Glutamatergic neuron (in vitro differentiated cells): Measurements from ENCODE around the gene MBD3L4. TPM values are rescaled to one million over a fixed set of nuclear protein-coding genes. Genes with fewer than 3 reads are reported as not detected.
"Not testable (repeated sequence)": the region's sequence is repeated elsewhere in the genome, so short reads cannot be mapped to it uniquely, and the experiment has no call there.

Experiments used
- DNase-seq: peaks from one replicate; pipeline ENCODE4 v3.0.0; 2022
- H3K27ac Mint-ChIP-seq: one replicate; pipeline ENCODE4 v1.8.0; 2020; ENCODE audit warnings: mild to moderate bottlenecking, mixed read lengths, inconsistent platforms; ENCODE audit not compliant: unreplicated experiment
- H3K27me3 Mint-ChIP-seq: one replicate; pipeline ENCODE4 v1.8.0; 2020; ENCODE audit warnings: mild to moderate bottlenecking, moderate library complexity, mixed read lengths, inconsistent platforms; ENCODE audit not compliant: unreplicated experiment
- H3K36me3 Mint-ChIP-seq: one replicate; pipeline ENCODE4 v1.8.0; 2020; ENCODE audit warnings: mild to moderate bottlenecking, mixed read lengths, inconsistent platforms; ENCODE audit not compliant: unreplicated experiment
- H3K4me1 Mint-ChIP-seq: one replicate; pipeline ENCODE4 v1.8.0; 2020; ENCODE audit warnings: mild to moderate bottlenecking, low read depth, mixed read lengths, inconsistent platforms; ENCODE audit not compliant: unreplicated experiment
- H3K4me3 Mint-ChIP-seq: one replicate; pipeline ENCODE4 v1.8.0; 2020; ENCODE audit warnings: mild to moderate bottlenecking, mixed read lengths, inconsistent platforms; ENCODE audit not compliant: unreplicated experiment
- H3K9me3 Mint-ChIP-seq: one replicate; pipeline ENCODE4 v1.8.0; 2020; ENCODE audit warnings: mild to moderate bottlenecking, moderate library complexity, mixed read lengths, inconsistent platforms; ENCODE audit not compliant: unreplicated experiment
- total RNA-seq: library from RNA; stranded (reverse); fragmentation: NEBNext Ultra II Directional; extraction: Animal tissue kit (Norgen Biotek cat#: 25700); gene quantifications from one replicate; pipeline ENCODE4 v1.2.1, GENCODE V29; 2021; ENCODE audit not compliant: unreplicated experiment
- TF ChIP-seq, protein P1 (sequence below): fragments of 200-600 bp; sonication (generic); IDR thresholded peaks from one replicate; pipeline ENCODE4 v1.5.0; 2021; ENCODE audit not compliant: partially characterized antibody, unreplicated experiment

Gene MBD3L4
- total RNA-seq, 1 donor from 2014 or later: not detected

- Mint-ChIP-seq H3K27me3 (peaks cover 2% of the 10 kb centered on the region), H3K4me3 (no peak overlapping the region), H3K4me1 (no peaks in the 10 kb centered on the region), H3K9me3 (peaks cover 5% of the 10 kb centered on the region), H3K27ac (no peak overlapping the region), H3K36me3 (peaks cover 10% of the 10 kb centered on the region)
- no peak for DNase-seq
- TF ChIP-seq, protein P1, sequence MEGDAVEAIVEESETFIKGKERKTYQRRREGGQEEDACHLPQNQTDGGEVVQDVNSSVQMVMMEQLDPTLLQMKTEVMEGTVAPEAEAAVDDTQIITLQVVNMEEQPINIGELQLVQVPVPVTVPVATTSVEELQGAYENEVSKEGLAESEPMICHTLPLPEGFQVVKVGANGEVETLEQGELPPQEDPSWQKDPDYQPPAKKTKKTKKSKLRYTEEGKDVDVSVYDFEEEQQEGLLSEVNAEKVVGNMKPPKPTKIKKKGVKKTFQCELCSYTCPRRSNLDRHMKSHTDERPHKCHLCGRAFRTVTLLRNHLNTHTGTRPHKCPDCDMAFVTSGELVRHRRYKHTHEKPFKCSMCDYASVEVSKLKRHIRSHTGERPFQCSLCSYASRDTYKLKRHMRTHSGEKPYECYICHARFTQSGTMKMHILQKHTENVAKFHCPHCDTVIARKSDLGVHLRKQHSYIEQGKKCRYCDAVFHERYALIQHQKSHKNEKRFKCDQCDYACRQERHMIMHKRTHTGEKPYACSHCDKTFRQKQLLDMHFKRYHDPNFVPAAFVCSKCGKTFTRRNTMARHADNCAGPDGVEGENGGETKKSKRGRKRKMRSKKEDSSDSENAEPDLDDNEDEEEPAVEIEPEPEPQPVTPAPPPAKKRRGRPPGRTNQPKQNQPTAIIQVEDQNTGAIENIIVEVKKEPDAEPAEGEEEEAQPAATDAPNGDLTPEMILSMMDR: no peak
Observed at GRCh38 chr19:7067716-7068115, 27.7 kb upstream of the MBD3L4 start.

GRCh38 chr19:7067122-7067521 is 27.1 kb upstream of the MBD3L4 start:
- not testable (repeated sequence) for H3K4me3 Mint-ChIP-seq, H3K27me3 Mint-ChIP-seq, H3K9me3 Mint-ChIP-seq, H3K4me1 Mint-ChIP-seq, H3K27ac Mint-ChIP-seq, H3K36me3 Mint-ChIP-seq
- DNase-seq: peak; percentile 31

GRCh38 chr19:7063764-7064418 is 23.9 kb upstream of the MBD3L4 start:
- TF ChIP-seq, protein P1: no peak
- no peak overlapping the region for H3K4me3 Mint-ChIP-seq
- no peak for DNase-seq
- H3K27me3 Mint-ChIP-seq: peaks cover under 1% of the 10 kb centered on the region
- H3K36me3 Mint-ChIP-seq: peaks cover 2% of the 10 kb centered on the region
- no peaks in the 10 kb centered on the region for H3K4me1 Mint-ChIP-seq
- no peak overlapping the region for H3K27ac Mint-ChIP-seq
- peaks cover 3% of the 10 kb centered on the region for H3K9me3 Mint-ChIP-seq

DNA sequence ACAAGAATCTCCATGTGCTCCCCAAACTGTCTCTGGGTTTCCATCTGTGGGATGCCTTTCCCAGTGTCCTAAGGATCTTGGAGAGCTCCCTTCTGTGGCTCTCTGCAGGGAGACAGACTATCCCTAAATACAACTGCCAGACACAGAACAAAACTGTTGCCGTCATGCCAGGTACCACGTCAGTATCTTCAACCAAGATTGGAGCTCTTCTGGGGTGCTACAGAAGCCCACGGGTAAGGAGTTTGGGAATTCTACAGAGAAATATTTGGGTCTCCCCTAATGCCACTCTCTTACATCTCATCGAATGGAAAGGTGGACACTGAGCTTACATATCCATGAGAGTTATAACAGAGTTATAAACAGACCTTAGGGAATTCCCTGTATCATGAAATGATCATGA is 23.4 kb upstream of the MBD3L4 start:
- H3K27ac Mint-ChIP-seq: no peak overlapping the region
- no peak overlapping the region for H3K4me3 Mint-ChIP-seq
- peaks cover 1% of the 10 kb centered on the region for H3K9me3 Mint-ChIP-seq
- no peak for DNase-seq
- no peaks in the 10 kb centered on the region for H3K4me1 Mint-ChIP-seq
- TF ChIP-seq, protein P1: no peak
- H3K36me3 Mint-ChIP-seq: no peaks in the 10 kb centered on the region
- no peaks in the 10 kb centered on the region for H3K27me3 Mint-ChIP-seq

GRCh38 chr19:7059977-7060376 is 20.0 kb upstream of the MBD3L4 start:
- not testable (repeated sequence) for H3K27ac Mint-ChIP-seq, H3K36me3 Mint-ChIP-seq, DNase-seq, H3K4me1 Mint-ChIP-seq, H3K4me3 Mint-ChIP-seq, H3K27me3 Mint-ChIP-seq, H3K9me3 Mint-ChIP-seq

GRCh38 chr19:7058576-7058975 is 18.6 kb upstream of the MBD3L4 start, which contains the start of gene MBD3L3:
Gene MBD3L3, minus strand, starts transcription at chr19:7058676. Its CDS starts 71 bp downstream, at chr19:7058605.
- not testable (repeated sequence) for DNase-seq, H3K36me3 Mint-ChIP-seq, H3K9me3 Mint-ChIP-seq, H3K27me3 Mint-ChIP-seq, H3K4me1 Mint-ChIP-seq, H3K27ac Mint-ChIP-seq, H3K4me3 Mint-ChIP-seq

DNA sequence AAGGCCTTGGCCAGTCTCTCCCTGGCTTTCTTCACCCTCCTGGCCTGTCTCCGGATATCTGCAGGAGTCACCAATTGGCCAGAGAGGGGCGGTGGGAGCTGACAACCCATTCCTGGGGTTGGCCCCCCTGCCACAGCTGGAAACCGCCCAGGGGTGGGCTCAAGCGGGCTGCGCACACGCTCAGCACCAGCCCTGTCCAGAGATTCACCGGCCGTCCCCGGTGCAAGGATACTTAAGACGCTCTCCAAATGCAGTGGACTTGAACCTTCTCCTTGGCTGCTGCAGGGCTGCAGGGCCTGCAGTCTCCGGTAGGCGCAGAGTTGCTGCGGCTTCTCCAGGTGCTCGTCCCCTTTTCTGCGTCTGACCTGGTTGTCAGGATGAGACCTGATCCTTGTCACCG is 16.4 kb upstream of the MBD3L4 start:
- not testable (repeated sequence) for H3K27ac Mint-ChIP-seq, H3K36me3 Mint-ChIP-seq, H3K9me3 Mint-ChIP-seq, H3K4me3 Mint-ChIP-seq, H3K4me1 Mint-ChIP-seq, DNase-seq, H3K27me3 Mint-ChIP-seq

GRCh38 chr19:7055679-7056078 is 15.7 kb upstream of the MBD3L4 start:
- H3K4me3 Mint-ChIP-seq, H3K27me3 Mint-ChIP-seq, DNase-seq, H3K9me3 Mint-ChIP-seq, H3K27ac Mint-ChIP-seq, H3K4me1 Mint-ChIP-seq, H3K36me3 Mint-ChIP-seq: not testable (repeated sequence)

GRCh38 chr19:7054635-7055368 is 14.8 kb upstream of the MBD3L4 start:
- not testable (repeated sequence) for H3K4me1 Mint-ChIP-seq, H3K27me3 Mint-ChIP-seq, H3K9me3 Mint-ChIP-seq, H3K36me3 Mint-ChIP-seq, H3K4me3 Mint-ChIP-seq, H3K27ac Mint-ChIP-seq, DNase-seq
